GM21717 (cell line): ENCODE measurements around the gene OLFM3.

ENCODE experiments used
- ATAC-seq: cut with Tn5 transposase; IDR thresholded peaks from one replicate; pipeline ENCODE4 v1.9.1; 2021; ENCODE audit warnings: mild to moderate bottlenecking, moderate library complexity; ENCODE audit not compliant: unreplicated experiment

The OLFM3 gene

DNA sequence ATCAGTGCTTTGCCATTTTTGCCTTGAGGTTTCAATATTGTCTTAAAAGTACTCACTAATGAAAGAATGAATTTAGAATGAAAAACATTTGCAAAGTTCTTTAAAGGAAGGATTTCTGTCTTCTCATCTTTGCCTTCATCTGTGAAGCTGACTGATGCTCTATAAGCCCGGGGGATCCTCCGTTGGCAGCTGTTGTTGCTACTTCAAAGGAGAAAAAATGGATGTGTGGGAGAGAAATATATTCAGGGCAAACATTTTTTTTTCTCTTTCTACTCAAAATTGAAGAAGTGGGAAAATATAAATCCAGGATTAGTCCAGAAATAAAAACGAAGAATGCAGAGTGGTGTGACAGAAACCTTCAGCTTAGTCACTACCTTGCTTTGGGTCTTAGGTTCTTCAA lies 142.5 kb downstream of the OLFM3 start:
- ATAC-seq: no peak

DNA sequence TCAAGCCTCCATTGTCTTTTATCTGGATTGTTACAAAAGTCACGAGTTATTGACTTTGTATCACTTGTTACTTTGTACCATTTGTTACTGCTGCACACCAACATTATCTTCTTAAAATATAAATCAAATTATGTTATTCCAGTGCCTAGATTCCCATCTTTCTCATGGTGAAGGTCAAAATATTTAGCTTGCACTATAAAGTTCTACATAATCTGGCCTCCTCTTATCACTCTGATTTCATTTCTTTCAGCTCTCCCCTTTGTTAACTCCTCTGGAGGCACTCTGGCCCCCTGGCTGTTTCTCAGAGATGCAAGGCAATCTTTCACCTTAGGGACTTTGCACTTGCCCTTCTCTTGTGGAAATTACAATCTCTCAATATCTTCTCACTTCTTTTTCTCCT lies 143.8 kb downstream of the OLFM3 start:
- ATAC-seq: no peak

DNA sequence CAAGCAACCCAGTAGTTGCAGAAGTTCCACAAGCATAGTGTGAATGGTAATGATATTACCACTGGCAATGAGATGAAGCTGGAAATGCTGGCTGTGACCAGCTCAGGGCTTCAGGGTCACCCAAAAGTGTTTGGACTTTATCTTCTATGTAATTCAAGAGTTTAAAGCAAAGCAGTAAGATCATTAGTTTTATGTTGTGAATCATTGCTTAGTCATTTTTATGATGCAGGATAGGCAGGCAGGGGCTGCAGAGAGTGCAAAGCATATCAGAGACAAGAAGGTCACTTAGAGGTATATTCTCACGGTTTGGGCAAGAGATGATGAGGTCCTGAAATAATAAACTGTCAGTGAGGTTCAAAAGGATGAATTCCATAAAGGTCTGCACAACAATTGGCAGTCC lies 147.4 kb downstream of the OLFM3 start:
- no peak for ATAC-seq

DNA sequence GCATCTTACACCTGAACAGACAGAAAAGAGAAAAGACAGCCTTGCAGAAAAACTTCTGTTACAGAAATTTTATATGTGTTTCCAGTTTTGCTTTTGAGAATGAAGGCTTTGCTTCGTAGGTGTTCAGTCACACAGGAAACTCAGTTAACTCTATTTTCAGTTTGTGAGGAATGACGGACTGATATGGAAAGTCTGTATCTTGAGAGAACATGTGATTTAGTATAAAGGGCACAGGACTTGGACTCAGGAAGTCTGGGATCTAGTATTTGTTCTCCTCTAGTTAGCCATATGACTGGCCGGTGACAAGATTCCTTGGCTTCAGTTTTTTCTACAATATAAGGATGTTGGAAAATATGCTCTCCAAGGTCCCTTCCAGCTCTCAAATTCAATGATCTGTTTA lies 149.1 kb downstream of the OLFM3 start:
- no peak for ATAC-seq

DNA sequence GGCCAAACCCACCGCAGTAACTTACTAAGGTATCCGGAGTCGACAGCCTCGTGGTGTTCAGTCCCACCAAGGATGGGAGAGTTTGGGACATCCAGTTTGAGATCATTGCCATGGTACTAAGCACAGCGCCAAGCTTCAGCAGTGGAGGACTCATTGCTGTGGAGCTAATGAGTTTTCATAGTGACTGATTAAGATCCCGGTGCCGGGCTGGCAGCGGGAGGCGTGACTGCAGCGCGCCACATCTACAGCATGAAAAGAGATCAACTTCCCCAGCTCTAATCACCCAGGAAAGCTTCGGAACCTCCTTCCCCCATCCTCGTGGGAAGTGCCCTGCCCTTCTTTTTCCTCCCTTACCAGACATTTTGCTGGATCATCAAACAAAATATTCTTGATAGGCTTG lies 149.9 kb downstream of the OLFM3 start:
- no peak for ATAC-seq

DNA sequence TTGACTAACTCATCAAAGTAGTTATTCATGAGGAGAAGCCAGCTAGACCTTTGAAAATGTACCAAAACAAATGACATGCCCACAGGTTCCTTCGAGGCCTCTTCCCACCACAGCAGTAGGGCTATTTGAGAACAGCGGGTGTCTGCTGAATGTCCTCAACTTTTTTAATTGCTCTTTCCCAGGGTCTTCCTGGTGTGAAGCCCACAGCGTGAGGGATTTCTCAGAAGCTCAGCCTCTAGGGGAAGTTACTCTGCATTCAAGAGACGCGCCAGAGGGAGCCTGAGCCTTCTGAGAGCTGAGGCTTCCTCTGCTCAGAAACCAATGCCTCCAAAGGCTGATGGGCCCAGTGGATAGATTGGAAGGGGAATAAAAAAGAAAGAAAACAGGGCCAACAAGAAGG lies 153.6 kb downstream of the OLFM3 start:
- no peak for ATAC-seq

DNA sequence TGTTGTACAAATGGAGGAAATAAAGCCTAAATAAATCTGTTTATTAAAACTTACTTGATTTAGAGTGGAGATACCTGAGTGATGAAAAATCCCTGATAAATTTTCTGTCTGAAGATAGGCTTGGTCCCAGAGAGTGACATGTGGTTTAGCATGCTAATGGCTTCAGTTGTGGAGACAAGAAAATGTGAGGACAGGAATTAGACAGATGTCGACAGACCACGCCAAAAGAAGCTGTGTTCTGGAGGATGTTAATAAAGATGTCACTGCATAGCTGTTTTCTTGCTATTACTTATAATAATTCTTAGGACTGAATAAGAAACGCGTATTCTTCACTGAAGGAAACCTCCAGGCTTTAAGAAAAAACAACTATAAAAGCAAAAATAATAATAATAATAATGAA lies 154.9 kb downstream of the OLFM3 start:
- no peak for ATAC-seq

DNA sequence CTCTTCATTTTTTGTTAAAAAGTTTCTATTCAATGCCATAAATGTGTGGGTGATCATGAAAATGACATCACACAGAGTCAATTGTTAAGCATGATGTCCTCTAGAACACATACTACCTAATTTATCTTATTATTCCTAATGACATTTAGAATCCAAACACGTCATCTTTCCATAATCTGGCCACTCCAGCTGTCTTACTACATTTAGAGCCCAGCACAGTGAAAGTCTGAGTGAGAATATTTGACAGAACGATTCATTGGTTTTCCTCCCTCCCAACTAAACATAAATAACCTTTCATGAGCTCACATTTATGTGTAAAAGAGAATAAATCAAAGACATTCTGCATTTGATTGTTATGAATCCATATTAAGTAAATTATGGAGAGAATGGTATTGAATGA lies 160.7 kb downstream of the OLFM3 start:
- ATAC-seq: no peak

DNA sequence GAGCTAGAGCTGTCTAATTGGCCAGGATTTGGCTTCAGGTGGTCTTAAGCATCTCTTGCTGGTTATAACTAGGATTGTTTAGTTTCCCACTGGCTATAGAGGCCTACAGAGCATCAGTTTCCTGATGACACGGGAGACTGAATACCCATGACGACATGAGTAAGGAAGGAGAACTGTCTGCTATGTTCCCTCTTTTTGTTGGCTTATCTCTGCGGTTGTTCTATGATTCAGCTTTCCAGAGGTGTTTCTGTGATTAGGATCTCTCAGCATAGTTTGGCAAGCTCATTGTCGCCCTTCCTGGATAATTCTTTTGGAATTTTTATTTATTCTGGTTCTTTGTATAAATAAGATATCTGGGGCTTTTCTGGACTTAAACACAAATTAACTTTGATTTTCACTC lies 163.4 kb downstream of the OLFM3 start:
- ATAC-seq: no peak

GRCh38 chr1:101826416-101826815 lies 170.3 kb downstream of the OLFM3 start:
- ATAC-seq: no peak

GRCh38 chr1:101820071-101820470 lies 176.7 kb downstream of the OLFM3 start:
- ATAC-seq: no peak

- no peak for ATAC-seq
Observed at GRCh38 chr1:101816262-101816661, 180.5 kb downstream of the OLFM3 start.

- ATAC-seq: no peak
Observed at GRCh38 chr1:101798417-101798816, 198.3 kb downstream of the OLFM3 start.

GRCh38 chr1:101797722-101798121 lies 199.0 kb downstream of the OLFM3 start:
- no peak for ATAC-seq

DNA sequence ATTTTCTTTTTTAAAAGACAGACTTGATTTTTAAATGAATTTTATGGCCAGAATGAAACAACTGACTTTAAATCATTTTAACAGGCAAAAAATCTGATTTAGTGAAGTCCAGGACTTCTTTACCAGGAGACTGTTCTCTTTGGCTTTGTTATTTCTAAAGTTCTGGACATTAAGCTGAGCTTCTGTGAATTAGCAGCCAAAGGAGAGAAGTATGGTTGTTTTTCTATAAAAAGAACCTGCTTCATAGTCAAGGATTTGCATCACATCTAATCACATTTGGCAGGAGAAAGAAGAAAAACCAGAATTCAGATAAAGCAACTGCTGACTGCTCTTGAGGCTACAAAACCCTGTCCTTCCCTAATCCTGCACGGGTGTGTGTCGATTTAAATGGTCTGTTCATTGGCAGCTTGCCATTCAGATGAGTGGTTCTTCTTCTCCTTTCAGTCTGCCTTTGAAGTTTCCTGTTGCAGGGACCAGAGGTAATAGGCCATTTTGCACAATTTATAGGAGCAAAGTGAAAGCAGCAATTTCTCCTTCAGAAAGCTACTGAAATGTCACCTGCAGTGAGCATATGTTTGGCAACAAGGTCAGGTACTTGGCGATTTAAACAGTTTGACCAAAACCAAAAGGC lies 215.4 kb downstream of the OLFM3 start:
- ATAC-seq: no peak

GRCh38 chr1:101769520-101769919 lies 227.2 kb downstream of the OLFM3 start:
- no peak for ATAC-seq

DNA sequence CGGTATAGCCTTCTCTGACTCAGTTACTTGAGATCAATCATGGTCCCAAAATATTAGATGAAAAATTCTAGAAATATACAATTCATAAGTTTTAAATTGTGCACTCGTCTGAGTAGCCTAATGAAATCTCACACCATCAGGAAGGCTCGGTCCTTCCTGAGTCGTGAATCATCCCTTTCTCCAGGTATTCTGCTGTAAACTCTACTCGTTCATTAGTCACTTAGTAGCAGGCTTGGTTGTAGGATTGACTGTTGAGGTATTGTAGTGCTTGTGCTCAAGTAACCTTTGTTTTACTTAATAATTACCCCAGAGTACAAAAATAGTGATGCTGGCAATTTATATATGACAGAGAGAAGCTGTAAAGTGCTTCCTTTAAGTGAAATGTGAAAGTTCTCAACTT lies 238.7 kb downstream of the OLFM3 start:
- no peak for ATAC-seq

- no peak for ATAC-seq
Observed at GRCh38 chr1:101756411-101756810, 240.3 kb downstream of the OLFM3 start.
